ENCODE measurements around the gene ADAM8.
A peak's percentile ranks its signal among the peaks of the same experiment; 100 is the strongest.

ADAM8 gene

DNA sequence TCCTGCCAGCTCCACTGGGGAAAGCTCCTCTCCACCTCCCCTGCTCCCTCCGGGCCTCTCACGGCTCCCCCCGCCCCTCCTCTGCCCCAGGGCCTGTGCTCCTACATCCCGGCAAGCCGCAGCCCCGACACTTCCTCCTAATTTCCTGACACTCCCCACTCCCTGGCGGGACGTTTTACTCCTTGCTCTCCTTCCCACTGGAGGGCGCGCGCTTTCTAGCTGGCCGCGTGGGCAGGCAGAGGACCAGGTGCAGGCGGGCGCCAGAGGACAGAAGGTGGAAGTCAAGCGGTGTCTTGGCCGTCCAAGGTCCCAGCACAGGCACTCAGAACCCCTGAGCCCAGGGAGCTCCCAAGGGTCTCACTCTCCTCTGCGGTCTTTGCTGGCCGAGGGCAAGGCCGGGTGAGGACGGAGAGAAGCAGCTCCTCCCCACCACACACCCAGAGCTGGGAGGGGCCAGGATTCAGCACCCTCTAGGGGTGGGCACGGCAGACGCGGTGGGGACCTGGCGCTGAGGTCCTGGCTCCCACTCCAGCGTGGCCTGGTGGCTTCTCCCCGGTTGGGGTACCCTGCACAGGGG, 19.1 kb downstream of the ADAM8 start:
- H3K4me3 ChIP-seq (ENCODE audit: low read length): no peak overlapping the region

DNA sequence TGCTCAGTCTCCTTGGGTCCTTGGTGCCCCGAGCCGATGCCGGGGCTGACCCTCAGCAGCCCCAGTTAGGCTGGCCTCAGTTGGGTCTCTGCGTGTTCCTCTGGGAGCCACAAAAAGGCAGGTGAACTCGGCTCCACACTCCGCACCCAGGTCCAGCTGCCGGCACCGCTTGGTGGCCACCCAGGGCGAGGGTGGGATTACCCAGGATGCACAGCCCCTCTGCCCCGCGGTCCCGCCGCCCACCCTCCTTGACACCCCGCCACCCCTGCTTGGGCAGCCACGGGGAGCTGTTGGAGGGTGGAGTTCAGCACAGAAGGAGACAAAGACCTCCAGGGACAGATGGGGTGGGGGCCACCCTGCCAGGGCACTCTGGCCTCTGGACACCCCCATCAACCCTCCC, 21.3 kb downstream of the ADAM8 start:
- no peak overlapping the region for H3K4me3 ChIP-seq (ENCODE audit: low read length)
- no peak for DNase-seq (ENCODE audit: low read depth)
- TF ChIP-seq, protein P1, sequence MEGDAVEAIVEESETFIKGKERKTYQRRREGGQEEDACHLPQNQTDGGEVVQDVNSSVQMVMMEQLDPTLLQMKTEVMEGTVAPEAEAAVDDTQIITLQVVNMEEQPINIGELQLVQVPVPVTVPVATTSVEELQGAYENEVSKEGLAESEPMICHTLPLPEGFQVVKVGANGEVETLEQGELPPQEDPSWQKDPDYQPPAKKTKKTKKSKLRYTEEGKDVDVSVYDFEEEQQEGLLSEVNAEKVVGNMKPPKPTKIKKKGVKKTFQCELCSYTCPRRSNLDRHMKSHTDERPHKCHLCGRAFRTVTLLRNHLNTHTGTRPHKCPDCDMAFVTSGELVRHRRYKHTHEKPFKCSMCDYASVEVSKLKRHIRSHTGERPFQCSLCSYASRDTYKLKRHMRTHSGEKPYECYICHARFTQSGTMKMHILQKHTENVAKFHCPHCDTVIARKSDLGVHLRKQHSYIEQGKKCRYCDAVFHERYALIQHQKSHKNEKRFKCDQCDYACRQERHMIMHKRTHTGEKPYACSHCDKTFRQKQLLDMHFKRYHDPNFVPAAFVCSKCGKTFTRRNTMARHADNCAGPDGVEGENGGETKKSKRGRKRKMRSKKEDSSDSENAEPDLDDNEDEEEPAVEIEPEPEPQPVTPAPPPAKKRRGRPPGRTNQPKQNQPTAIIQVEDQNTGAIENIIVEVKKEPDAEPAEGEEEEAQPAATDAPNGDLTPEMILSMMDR (conservative IDR thresholded peaks at IDR 0.05; ENCODE audit: low read depth, low read length): no peak

More for the DNA sequence above, 19.1 kb downstream of the ADAM8 start:
- DNase-seq (ENCODE audit: low read depth): no peak
- TF ChIP-seq, protein P1 (conservative IDR thresholded peaks at IDR 0.05; ENCODE audit: low read depth, low read length): peak; percentile 27

DNA sequence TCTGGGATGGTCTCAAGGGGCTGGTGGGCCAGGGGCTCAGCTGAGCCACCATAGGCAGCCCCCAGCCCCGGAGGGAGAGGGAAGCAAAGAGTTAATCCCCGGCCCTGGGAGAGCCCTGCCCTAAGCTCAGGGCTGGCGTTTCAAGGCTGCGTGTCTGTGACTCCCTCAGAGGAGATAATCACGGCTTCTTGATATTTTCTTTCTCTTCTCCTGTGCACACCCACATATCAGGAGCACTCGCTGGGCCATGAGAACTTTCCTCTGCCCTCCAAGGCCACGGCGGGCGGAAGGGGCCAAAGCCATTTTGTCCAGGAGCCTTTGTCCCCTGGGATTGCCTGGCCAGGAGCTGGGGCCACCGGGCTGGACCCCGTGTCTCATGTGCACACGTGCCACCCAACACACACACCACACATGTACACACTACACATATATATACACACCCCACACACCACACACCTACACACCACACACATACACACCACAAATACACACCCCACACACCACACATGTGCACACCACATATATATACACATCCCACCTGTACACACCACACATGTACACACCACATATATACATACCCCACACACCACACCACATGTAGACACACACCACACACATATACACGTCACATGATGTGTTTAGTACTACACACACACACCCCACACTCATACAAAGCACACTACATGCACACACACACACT, 22.1 kb downstream of the ADAM8 start:
- TF ChIP-seq, protein P1 (conservative IDR thresholded peaks at IDR 0.05; ENCODE audit: low read depth, low read length): no peak
- DNase-seq (ENCODE audit: low read depth): no peak

DNA sequence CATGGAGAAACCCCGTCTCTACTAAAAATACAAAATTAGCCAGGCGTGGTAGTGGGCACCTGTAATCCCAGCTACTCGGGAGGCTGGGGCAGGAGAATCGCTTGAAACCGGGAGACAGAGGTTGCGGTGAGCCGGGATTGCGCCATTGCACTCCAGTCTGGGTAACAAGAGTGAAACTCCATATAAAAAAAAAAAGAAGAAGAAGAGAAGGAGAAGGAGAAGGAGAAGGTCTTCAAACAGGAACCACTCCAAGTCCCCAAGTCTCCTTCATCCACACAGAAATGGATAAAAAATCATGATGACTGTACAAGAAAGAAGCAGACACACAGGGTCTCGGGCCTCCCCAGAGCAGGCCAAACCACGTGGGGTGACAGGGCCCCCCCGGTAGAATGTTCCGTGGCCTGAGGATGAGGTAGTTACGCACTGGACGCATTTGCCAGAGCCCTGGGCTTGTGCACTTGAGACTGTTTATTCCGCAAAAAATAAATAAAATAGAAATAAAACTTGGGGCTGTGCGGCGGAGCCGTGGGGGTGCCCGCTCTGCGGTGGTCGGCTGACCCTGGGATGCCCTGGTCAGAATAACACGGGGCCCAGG, 23.2 kb downstream of the ADAM8 start:
- DNase-seq (ENCODE audit: low read depth): no peak
- TF ChIP-seq, protein P1 (conservative IDR thresholded peaks at IDR 0.05; ENCODE audit: low read depth, low read length): no peak
- H3K4me3 ChIP-seq (ENCODE audit: low read length): no peak overlapping the region

More for the DNA sequence above, 22.1 kb downstream of the ADAM8 start:
- H3K4me3 ChIP-seq (ENCODE audit: low read length): no peak overlapping the region

DNA sequence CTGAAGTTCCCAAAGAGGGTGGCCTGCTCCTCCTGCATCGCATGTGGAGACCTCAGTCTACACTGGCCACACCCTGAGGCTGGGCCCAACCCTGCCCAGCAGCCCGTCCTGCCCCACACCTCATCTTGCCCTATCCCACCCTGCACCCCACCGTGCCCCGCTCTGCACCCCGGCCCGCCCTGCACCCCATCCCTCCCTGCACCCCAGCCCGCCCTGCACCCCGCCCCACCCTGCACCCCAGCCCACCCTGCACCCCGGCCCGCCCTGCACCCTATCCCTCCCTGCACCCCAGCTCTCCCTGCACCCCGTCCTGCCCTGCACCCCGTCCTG, 24.5 kb downstream of the ADAM8 start:
- no peak for DNase-seq (ENCODE audit: low read depth)
- no peak overlapping the region for H3K4me3 ChIP-seq (ENCODE audit: low read length)
- TF ChIP-seq, protein P1 (conservative IDR thresholded peaks at IDR 0.05; ENCODE audit: low read depth, low read length): no peak

DNA sequence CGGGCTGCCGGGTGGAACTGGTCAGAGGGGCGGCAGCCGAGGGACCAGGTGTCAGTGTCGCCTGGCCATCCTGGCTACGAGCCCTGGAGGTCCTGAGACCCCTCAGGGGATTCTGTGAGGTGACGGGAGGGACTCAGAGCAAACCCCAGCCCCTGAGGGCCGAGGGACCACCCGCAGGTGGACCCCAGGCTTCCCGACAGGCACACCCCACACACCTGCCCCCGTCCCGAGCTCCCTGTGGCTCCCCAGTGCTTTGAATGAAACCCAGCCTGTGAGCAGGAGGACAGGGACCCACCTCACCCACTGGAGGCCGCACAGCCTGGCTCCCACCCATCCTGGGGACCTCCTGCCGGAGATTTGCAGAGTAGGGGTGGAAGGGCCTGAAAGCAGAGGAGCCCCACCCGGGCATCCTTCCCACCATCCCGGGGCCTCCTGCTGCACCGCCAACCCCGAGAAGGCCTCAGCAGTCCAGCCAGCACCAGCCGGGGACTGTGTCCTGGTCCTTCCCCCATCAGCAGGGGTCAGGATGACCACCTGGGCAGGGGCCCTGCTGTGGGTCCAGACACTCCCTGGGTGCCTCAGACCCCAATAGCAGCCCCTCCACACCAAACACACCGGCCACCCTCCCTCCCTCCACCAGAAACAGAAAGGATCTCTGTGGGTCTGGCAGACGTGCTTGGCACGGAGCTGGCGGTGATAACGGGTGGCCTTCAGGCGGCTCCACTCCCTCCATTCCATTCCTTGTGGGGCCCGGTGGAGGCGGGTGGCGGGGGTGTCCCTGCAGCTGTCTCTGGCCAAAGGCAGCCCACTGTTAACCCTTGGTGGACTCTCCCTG, 25.1 kb downstream of the ADAM8 start:
- no peak overlapping the region for H3K4me3 ChIP-seq (ENCODE audit: low read length)
- TF ChIP-seq, protein P1 (conservative IDR thresholded peaks at IDR 0.05; ENCODE audit: low read depth, low read length): no peak
- no peak for DNase-seq (ENCODE audit: low read depth)
